A549 (cell line): ENCODE results near the gene B3GALT6. TPM values are rescaled to one million over a fixed set of nuclear protein-coding genes. Genes with fewer than 3 reads are reported as not detected.

ENCODE experiments used
- ATAC-seq, 2 experiments: fragments of 200-7000 bp in 1 of 2; fragments of >200 bp in 1 of 2; cut with Nextera tagmentation in 1 of 2; cut with Tn5 transposase in 1 of 2; 3 replicates each; pipeline versions ENCODE4 v1.8.0 to v1.9.1; 2018 to 2020; ENCODE audit warnings: mild to moderate bottlenecking in 1 of 2, moderate library complexity in 1 of 2
- CTCF ChIA-PET: fragments of 300-600 bp; sonication (Branson Sonifier 250); formaldehyde crosslinking; extraction: SDS; loops from one replicate; lab custom pipeline; 2021; ENCODE audit warnings: antibody characterized with exemption, inconsistent platforms; lab: Yijun Ruan, JAX
- POLR2A ChIA-PET: fragments of 350-600 bp; formaldehyde crosslinking; extraction: SDS; loops from one replicate; lab custom pipeline; 2021; ENCODE audit warnings: antibody characterized with exemption, inconsistent platforms; lab: Yijun Ruan, JAX
- DNase-seq, 2 experiments: peaks; one replicate each; pipeline versions ENCODE4 v3.0.0 to v3.0.0-alpha.2; 2011 to 2016; ENCODE audit warnings: low read depth in 1 of 2, low spot score in 1 of 2
- FAIRE-seq: peaks from 2 replicates; lab custom pipeline; 2011; peaks lifted over from hg19 to GRCh38; lab: Jason Lieb, UNC
- H3K27ac ChIP-seq, 2 experiments: fragments of >200 bp; sonication (Bioruptor Twin); formaldehyde crosslinking; 3 replicates each; pipeline ENCODE4 v1.5.1; 2016 to 2017
- H3K4me1 ChIP-seq: fragments of >200 bp; sonication (Bioruptor Twin); formaldehyde crosslinking; 3 replicates; pipeline ENCODE4 v1.6.1; 2016
- H3K4me2 ChIP-seq: fragments of >200 bp; sonication (Bioruptor Twin); formaldehyde crosslinking; 3 replicates; pipeline ENCODE4 v1.6.1; 2016
- H3K4me3 ChIP-seq: fragments of >200 bp; sonication (Bioruptor Twin); formaldehyde crosslinking; 3 replicates; pipeline ENCODE4 v1.5.1; 2016
- H3K9me3 ChIP-seq: fragments of >200 bp; sonication (Bioruptor Twin); formaldehyde crosslinking; 3 replicates; pipeline ENCODE4 v1.6.1; 2016
- CBX2 ChIP-seq: fragments of 200-600 bp; sonication (generic); IDR thresholded peaks from 2 replicates; pipeline ENCODE4 v1.6.1; 2016; ENCODE audit warnings: low read depth, mild to moderate bottlenecking, borderline replicate concordance
- CTCF ChIP-seq: fragments of >200 bp; sonication (Bioruptor Twin); formaldehyde crosslinking; IDR thresholded peaks from 3 replicates; pipeline ENCODE4 v1.5.1; 2016
- EP300 ChIP-seq, 2 experiments: fragments of >200 bp; sonication (Bioruptor Twin); formaldehyde crosslinking; IDR thresholded peaks; 2 replicates in 1 of 2; 3 replicates in 1 of 2; pipeline ENCODE4 v1.6.1; 2016 to 2017
- ESRRA ChIP-seq: fragments of 150-350 bp; IDR thresholded peaks from 2 replicates; pipeline ENCODE4 v1.6.1; 2014; ENCODE audit warnings: mild to moderate bottlenecking, low read length, borderline replicate concordance
- HDAC2 ChIP-seq: fragments of 200-600 bp; sonication (generic); IDR thresholded peaks from 2 replicates; pipeline ENCODE4 v1.6.1; 2016
- HEYL ChIP-seq: fragments of 250-450 bp; sonication (Bioruptor Pico); IDR thresholded peaks from 2 replicates; pipeline ENCODE4 v1.8.0; 2021; ENCODE audit warnings: mild to moderate bottlenecking, moderate library complexity
- HMGXB4 ChIP-seq: fragments of 250-450 bp; sonication (Bioruptor Pico); IDR thresholded peaks from 2 replicates; pipeline ENCODE4 v1.5.0; 2021; ENCODE audit warnings: mild to moderate bottlenecking, moderate library complexity, borderline replicate concordance
- KDM5A ChIP-seq: fragments of 200-600 bp; sonication (generic); IDR thresholded peaks from 2 replicates; pipeline ENCODE4 v1.6.1; 2016; ENCODE audit warnings: antibody characterized with exemption, mild to moderate bottlenecking
- MAZ ChIP-seq: fragments of 150-350 bp; IDR thresholded peaks from 2 replicates; pipeline ENCODE4 v1.6.1; 2014; ENCODE audit warnings: antibody characterized with exemption, low read depth, low read length, borderline replicate concordance
- MYC ChIP-seq: IDR thresholded peaks from 2 replicates; pipeline ENCODE4 v1.6.1; 2012; ENCODE audit warnings: mild to moderate bottlenecking, inconsistent platforms, low read length, improper control_type of control experiment, borderline replicate concordance
- NFE2L2 ChIP-seq: fragments of 150-350 bp; conservative IDR thresholded peaks from 2 replicates; pipeline ENCODE4 v1.6.1; 2014; ENCODE audit warnings: low read length
- RARB ChIP-seq: fragments of 250-450 bp; sonication (Bioruptor Pico); IDR thresholded peaks from 2 replicates; pipeline ENCODE4 v1.8.0; 2021; ENCODE audit warnings: mild to moderate bottlenecking, moderate library complexity
- ZC3H11A ChIP-seq: fragments of 450-650 bp; IDR thresholded peaks from 2 replicates; pipeline ENCODE4 v1.6.1; 2014; ENCODE audit warnings: antibody characterized with exemption, mild to moderate bottlenecking
- ZNF302 ChIP-seq: fragments of 250-450 bp; sonication (Bioruptor Pico); IDR thresholded peaks from 2 replicates; pipeline ENCODE4 v1.9.0; 2021; ENCODE audit warnings: inconsistent platforms, mild to moderate bottlenecking, moderate library complexity
- WGBS: methylation state at CpG from one replicate; pipeline ENCODE4 v1.1.6; 2017; ENCODE audit errors: missing lambda C conversion rate; 5-methylcytosine and 5-hydroxymethylcytosine counted together
- polyA plus RNA-seq, 4 experiments: library from polyadenylated mRNA; depleted of rRNA in 3 of 4; stranded (reverse); fragments of >200 nt; fragmentation: RNase III in 1 of 4; extraction: RNeasy Plus Mini Kit Qiagen cat#74134 plus additional on column Dnase treatment in 1 of 4; gene quantifications; 2 replicates in 3 of 4; 3 replicates in 1 of 4; pipeline ENCODE4 v1.2.3, GENCODE V29; 2011 to 2017
- TF ChIP-seq, protein P1 (sequence below): fragments of >200 bp; sonication (Bioruptor Twin); formaldehyde crosslinking; IDR thresholded peaks from 3 replicates; pipeline ENCODE4 v1.6.1; 2016

Gene B3GALT6
- polyA plus RNA-seq, 2 of the 4 experiments (the other 2 are of a cell fraction) = 12.5 to 12.9 TPM

DNA sequence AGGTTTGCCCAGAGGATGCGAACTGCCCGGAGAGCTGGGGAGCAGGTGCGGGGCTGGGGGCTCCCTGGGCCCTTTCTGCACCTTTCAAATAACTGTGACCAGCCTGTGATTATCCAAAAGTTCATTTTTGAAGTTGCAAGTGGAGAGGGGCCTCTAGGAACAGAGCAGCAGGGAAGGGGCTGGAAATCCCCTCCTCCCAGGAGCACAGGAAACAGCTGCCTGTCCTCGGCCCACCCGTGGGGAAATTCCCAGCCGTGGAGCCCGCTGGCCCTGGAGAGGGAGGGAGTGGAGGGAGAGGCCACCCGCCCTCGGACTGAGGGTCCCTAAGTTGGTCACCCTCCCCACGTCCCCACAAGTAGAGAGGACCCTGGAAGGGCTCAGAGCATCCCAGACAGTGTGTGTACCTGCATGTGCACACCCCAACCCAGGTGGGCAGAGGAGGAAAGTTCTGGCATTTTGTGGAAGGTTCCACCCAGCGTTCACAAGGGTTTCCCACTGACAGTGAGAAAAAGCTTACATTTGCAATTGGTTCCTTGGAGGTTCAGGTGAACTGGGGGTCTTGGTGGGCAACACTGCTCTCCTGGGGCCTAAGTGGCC is 16.9 kb upstream of the B3GALT6 start:
- CTCF ChIA-PET = no interaction called here
- POLR2A ChIA-PET = interaction anchor here (1.4 kb wide), 1 partner anchor 16 kb away, joined by 3 read pairs; no protein-coding TSS in a partner anchor
- H3K4me1 ChIP-seq = no peaks in the 10 kb centered on the region
- DNase-seq (no peak), ATAC-seq (no peak), FAIRE-seq (no peak)
- TF ChIP-seq ZC3H11A = no peak
- no peak for TF ChIP-seq KDM5A
- no peak for TF ChIP-seq HDAC2
- no peak for TF ChIP-seq ZNF302
- no peak for TF ChIP-seq MYC
- TF ChIP-seq, protein P1, sequence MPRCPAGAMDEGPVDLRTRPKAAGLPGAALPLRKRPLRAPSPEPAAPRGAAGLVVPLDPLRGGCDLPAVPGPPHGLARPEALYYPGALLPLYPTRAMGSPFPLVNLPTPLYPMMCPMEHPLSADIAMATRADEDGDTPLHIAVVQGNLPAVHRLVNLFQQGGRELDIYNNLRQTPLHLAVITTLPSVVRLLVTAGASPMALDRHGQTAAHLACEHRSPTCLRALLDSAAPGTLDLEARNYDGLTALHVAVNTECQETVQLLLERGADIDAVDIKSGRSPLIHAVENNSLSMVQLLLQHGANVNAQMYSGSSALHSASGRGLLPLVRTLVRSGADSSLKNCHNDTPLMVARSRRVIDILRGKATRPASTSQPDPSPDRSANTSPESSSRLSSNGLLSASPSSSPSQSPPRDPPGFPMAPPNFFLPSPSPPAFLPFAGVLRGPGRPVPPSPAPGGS = no peak
- TF ChIP-seq ESRRA = no peak
- no peak for TF ChIP-seq RARB
- no peak for TF ChIP-seq CBX2
- no peak for TF ChIP-seq HEYL (CRISPR knock-in tag)
- no peak for TF ChIP-seq MAZ
- TF ChIP-seq EP300 (IDR thresholded peaks at IDR 0.05) = no peak
- H3K4me2 ChIP-seq = no peak overlapping the region
- no peaks in the 10 kb centered on the region for H3K9me3 ChIP-seq
- no peak overlapping the region for H3K27ac ChIP-seq
- 67% methylated on average over 3 of the region's 11 CpGs for WGBS
- no peak overlapping the region for H3K4me3 ChIP-seq

DNA sequence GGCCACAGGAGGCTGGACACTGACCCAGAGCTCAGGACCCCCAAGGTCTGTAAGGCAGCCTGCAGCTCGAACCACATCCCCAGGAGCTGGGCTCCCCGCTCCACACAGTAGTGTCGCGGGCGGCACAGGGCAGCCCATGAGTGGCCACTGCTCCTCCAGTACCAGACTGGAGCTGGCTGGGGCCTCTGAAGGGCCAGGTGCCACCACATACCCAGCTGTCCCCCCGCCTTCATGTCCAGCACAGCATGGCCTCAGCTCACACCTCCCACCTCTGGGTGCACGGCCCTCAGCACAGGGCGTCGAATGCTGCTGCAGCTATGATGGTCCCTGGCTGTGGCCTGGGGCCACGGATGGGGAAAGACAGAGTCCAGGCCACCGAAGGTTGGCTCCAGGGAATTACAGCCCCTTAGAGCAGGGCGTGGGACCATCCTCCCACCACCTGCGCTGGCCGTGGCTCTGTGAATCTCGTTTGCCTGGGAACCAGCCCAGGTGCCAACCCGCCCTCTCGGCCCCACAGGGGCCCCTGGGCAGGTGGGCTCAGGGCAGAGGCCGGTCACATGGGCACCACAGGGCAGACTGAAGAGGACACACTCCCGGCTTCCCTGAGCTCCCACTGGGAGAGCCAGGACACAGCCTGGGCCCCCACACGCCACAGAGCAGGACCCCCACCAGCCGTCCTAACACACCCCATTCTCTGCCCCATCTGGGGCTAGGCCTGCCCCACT is 16.0 kb upstream of the B3GALT6 start:
- DNase-seq = no peak
- TF ChIP-seq NFE2L2 (no peak), CTCF (no peak), CBX2 (no peak), HMGXB4 (CRISPR knock-in tag) (no peak)
- TF ChIP-seq, all 56 proteins: peak for 0
- Histone ChIP-seq H3K4me3 (no peak overlapping the region), H3K4me2 (no peak overlapping the region), H3K27ac (no peak overlapping the region), H3K4me1 (no peaks in the 10 kb centered on the region), H3K9me3 (no peaks in the 10 kb centered on the region)
- ATAC-seq = peak; percentile 19 to 25; a peak in 1 of 6 replicates
- WGBS = 85% methylated on average over 10 of the region's 21 CpGs
- ChIA-PET CTCF (no interaction called here), POLR2A (interaction anchor here (1.4 kb wide), 1 partner anchor 15 kb away, joined by 3 read pairs; no protein-coding TSS in a partner anchor)
- no peak for FAIRE-seq
